Fibroblast of pulmonary artery (primary cell): ENCODE results near the gene PI4K2A.

Experiments
- DNase-seq: peaks from one replicate; pipeline ENCODE4 v3.0.0-alpha.2; 2010; ENCODE audit warnings: low read depth
- H3K4me3 ChIP-seq: replicated peaks from 2 replicates; pipeline ENCODE4 v1.5.1; 2011; ENCODE audit warnings: low read depth, mild to moderate bottlenecking, control low read depth, low read length, moderate library complexity
- CTCF ChIP-seq: IDR thresholded peaks from 2 replicates; pipeline ENCODE4 v1.5.1; 2011; ENCODE audit warnings: mild to moderate bottlenecking, control low read depth, low read length, inconsistent platforms; ENCODE audit errors: missing control alignments

The PI4K2A gene

GRCh38 chr10:97656777-97657176 lies 16.3 kb downstream of the PI4K2A start:
- no peak overlapping the region for H3K4me3 ChIP-seq
- no peak for DNase-seq
- TF ChIP-seq CTCF = no peak

- no peak for TF ChIP-seq CTCF
- no peak overlapping the region for H3K4me3 ChIP-seq
- peak; percentile 66 for DNase-seq
Measured at GRCh38 chr10:97659589-97659988, 19.1 kb downstream of the PI4K2A start.

- no peak overlapping the region for H3K4me3 ChIP-seq
- TF ChIP-seq CTCF = no peak
Measured at GRCh38 chr10:97664282-97664850, 23.9 kb downstream of the PI4K2A start.

GRCh38 chr10:97666992-97667391 lies 26.5 kb downstream of the PI4K2A start:
- no peak for DNase-seq
- TF ChIP-seq CTCF = no peak
- H3K4me3 ChIP-seq = no peak overlapping the region

More at GRCh38 chr10:97664282-97664850, 23.9 kb downstream of the PI4K2A start:
- DNase-seq = no peak

GRCh38 chr10:97667463-97667862 lies 27.0 kb downstream of the PI4K2A start:
- no peak for TF ChIP-seq CTCF
- DNase-seq = no peak
- no peak overlapping the region for H3K4me3 ChIP-seq

- H3K4me3 ChIP-seq = no peak overlapping the region
- no peak for DNase-seq
- TF ChIP-seq CTCF = no peak
Measured at GRCh38 chr10:97669571-97669970, 29.1 kb downstream of the PI4K2A start.

GRCh38 chr10:97673736-97674525 lies 33.5 kb downstream of the PI4K2A start:
- peak; percentile 80 for DNase-seq
- no peak overlapping the region for H3K4me3 ChIP-seq

More at GRCh38 chr10:97673736-97674525, 33.5 kb downstream of the PI4K2A start:
- no peak for TF ChIP-seq CTCF
